Stimulated activated memory B cell treated with anti-CD40 and anti-IgM and Interleukin-4, amounts not matched to agents 10 μg/mL and 1 μg/mL and 100 μg/mL, for 72 hours (primary cell): ENCODE measurements around the gene TMEM242.

ENCODE experiments used
- ATAC-seq: fragments of 150-1000 bp; cut with Tn5 transposase; 2 replicates; pipeline ENCODE4 v1.10.0; 2021
- H3K27ac Mint-ChIP-seq: one replicate; pipeline ENCODE4 v1.8.0; 2022; ENCODE audit warnings: mild to moderate bottlenecking, mixed read lengths
- H3K27me3 Mint-ChIP-seq: one replicate; pipeline ENCODE4 v1.8.0; 2022; ENCODE audit warnings: mixed read lengths
- H3K36me3 Mint-ChIP-seq: one replicate; pipeline ENCODE4 v1.8.0; 2022; ENCODE audit warnings: mixed read lengths
- H3K4me1 Mint-ChIP-seq: one replicate; pipeline ENCODE4 v1.8.0; 2022; ENCODE audit warnings: mixed read lengths
- H3K4me3 Mint-ChIP-seq: one replicate; pipeline ENCODE4 v1.8.0; 2022; ENCODE audit warnings: mild to moderate bottlenecking, moderate library complexity, mixed read lengths
- H3K9me3 Mint-ChIP-seq: one replicate; pipeline ENCODE4 v1.8.0; 2022; ENCODE audit warnings: mixed read lengths

TMEM242 gene

DNA sequence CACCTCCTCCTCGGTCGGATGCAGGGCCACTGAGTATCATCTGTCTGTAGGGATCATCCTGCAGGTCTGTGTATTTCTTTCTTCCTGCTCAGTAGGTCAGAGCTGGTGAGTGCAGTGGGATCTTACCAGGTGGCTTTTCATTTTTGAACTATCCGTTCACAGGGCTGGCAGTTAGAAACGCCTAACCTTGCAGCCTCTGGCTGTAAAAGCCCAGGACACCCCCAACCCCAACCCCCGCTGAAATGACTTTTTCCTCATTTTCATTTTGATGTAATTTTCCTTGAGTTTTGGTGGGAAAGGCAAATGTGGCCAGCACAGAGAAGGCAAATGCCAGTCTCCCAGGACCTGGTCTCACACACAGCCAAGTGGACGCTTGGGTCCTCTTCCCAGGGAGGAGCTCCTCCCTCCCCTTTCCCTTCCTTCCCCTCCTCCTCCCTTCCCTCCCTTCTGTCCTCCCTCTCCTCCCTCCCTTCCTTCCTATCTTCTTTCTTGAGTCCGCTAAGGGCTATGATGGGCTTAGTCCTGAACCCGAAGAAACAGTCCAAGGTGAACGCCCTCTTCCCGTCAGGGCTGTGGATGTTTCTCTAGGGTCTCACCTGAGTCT is 36.0 kb downstream of the TMEM242 start:
- Mint-ChIP-seq H3K4me3 (no peak overlapping the region), H3K36me3 (peaks cover 20% of the 10 kb centered on the region), H3K9me3 (no peaks in the 10 kb centered on the region), H3K27ac (no peak overlapping the region), H3K27me3 (peaks cover 5% of the 10 kb centered on the region), H3K4me1 (no peaks in the 10 kb centered on the region)
- no peak for ATAC-seq

- Mint-ChIP-seq H3K4me1 (peaks cover 5% of the 10 kb centered on the region), H3K27me3 (peaks cover 8% of the 10 kb centered on the region), H3K4me3 (no peak overlapping the region), H3K27ac (no peak overlapping the region), H3K36me3 (peaks cover 15% of the 10 kb centered on the region), H3K9me3 (no peaks in the 10 kb centered on the region)
- no peak for ATAC-seq
These were observed 37.9 kb downstream of the TMEM242 start for GRCh38 chr6:157285422-157285779.

DNA sequence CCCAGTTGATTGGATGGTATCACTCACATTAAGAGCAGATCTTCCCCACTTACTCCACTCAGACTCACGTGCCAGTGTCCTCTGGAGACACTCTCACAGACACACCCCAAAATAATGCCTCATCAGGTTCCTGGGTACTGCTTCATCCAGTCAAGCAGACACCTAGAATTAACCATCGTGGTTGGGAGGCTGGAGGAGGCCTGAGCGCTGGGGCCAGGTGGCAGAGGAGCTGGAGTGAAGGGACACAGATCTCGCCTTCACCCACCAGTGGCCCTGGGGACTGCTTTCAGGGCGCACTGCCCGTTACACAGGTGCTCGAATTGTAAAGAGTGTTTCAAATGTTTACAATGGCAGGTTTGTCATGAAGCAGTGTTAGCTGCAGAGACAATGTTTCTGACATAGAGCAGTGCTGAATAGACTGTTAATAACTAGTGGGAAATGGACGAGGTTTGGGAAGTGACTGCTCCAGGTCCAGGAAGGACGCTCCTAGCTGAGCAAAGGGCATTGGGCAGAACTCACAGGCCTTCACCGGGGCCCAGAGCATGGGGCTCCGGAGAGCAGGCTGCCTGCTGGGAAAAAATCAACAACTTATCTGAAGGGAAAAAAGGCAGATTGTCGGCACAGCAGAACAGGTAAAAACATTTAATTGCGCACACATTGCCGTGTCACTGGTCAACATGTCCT is 38.4 kb downstream of the TMEM242 start:
- H3K36me3 Mint-ChIP-seq = peaks cover 10% of the 10 kb centered on the region
- H3K27ac Mint-ChIP-seq = no peak overlapping the region
- H3K27me3 Mint-ChIP-seq = peaks cover 8% of the 10 kb centered on the region
- no peak for ATAC-seq
- H3K4me3 Mint-ChIP-seq = no peak overlapping the region
- no peaks in the 10 kb centered on the region for H3K9me3 Mint-ChIP-seq
- H3K4me1 Mint-ChIP-seq = peaks cover 5% of the 10 kb centered on the region

GRCh38 chr6:157283900-157284737 is 39.2 kb downstream of the TMEM242 start:
- H3K4me1 Mint-ChIP-seq = peaks cover 5% of the 10 kb centered on the region
- no peaks in the 10 kb centered on the region for H3K9me3 Mint-ChIP-seq
- H3K4me3 Mint-ChIP-seq = no peak overlapping the region
- H3K27me3 Mint-ChIP-seq = peaks cover 12% of the 10 kb centered on the region
- H3K27ac Mint-ChIP-seq = no peak overlapping the region
- no peak for ATAC-seq
- H3K36me3 Mint-ChIP-seq = peaks cover 5% of the 10 kb centered on the region

GRCh38 chr6:157283330-157283898 is 39.9 kb downstream of the TMEM242 start:
- peaks cover 5% of the 10 kb centered on the region for H3K4me1 Mint-ChIP-seq
- no peaks in the 10 kb centered on the region for H3K9me3 Mint-ChIP-seq
- no peak overlapping the region for H3K4me3 Mint-ChIP-seq
- H3K27me3 Mint-ChIP-seq = peaks cover 17% of the 10 kb centered on the region
- H3K27ac Mint-ChIP-seq = no peak overlapping the region
- H3K36me3 Mint-ChIP-seq = peaks cover 2% of the 10 kb centered on the region
- no peak for ATAC-seq

DNA sequence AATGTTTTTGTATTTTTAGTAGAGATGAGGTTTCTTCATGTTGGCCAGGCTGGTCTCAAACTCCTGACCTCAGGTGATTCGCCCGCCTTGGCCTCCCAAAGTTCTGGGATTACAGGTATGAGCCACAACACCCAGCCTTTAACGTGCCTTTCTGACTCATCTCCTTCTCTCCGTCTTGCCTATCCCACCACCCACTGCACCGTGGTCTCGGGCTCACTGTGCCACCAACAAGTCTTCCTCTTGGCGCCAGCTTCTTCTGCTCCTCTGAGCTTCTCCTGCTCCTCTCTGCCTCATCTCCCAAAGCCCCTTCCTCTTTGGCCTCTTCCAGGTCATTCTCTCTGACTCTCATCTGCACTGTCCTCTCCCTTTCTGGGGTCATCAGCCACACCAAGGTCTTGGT is 41.0 kb downstream of the TMEM242 start:
- Mint-ChIP-seq H3K9me3 (no peaks in the 10 kb centered on the region), H3K27me3 (peaks cover 17% of the 10 kb centered on the region), H3K27ac (no peak overlapping the region), H3K4me1 (peaks cover 5% of the 10 kb centered on the region), H3K4me3 (no peak overlapping the region), H3K36me3 (no peaks in the 10 kb centered on the region)
- no peak for ATAC-seq

DNA sequence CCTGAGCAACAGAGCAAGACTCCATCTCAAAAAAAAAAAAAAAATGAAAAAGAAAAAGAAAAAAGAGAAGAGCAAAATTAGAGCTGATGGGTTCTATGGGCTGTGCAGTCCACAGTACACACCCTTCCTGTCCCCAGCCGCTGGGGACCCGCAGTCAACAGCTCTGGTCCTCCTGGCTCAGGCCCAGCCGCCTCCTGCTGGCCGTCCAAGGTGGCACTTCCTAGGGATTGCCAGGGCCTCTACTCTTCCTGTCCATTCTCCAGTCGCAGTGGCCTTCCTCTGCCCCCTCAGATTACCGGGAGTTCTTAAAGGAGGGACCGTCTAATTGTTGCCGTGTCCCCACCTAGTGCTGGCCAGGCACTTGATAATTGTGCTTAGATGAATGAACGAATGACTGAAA is 41.7 kb downstream of the TMEM242 start:
- no peaks in the 10 kb centered on the region for H3K36me3 Mint-ChIP-seq
- H3K27ac Mint-ChIP-seq = no peak overlapping the region
- peaks cover 5% of the 10 kb centered on the region for H3K4me1 Mint-ChIP-seq
- no peak overlapping the region for H3K4me3 Mint-ChIP-seq
- H3K27me3 Mint-ChIP-seq = peaks cover 17% of the 10 kb centered on the region
- ATAC-seq = peak; percentile 55
- no peaks in the 10 kb centered on the region for H3K9me3 Mint-ChIP-seq

DNA sequence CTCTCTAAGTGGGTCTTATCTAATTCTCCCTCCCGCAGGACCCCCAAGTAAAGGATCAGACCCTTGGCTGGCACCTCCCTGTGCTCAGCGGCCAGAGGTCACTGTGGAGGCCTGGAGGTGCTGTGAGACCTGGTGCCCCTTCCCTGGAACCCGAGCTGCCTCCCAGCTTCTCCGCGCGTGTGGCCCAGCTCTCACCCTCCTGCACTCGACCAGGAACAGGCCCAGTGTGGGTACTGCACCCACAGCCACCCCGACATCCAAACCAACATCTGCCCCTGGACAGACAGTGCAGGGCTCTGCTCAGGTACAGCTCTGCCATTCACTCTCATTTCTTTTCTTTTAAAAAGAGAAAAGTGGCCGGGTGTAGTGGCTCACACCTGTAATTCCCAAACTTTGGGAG is 42.4 kb downstream of the TMEM242 start:
- no peak overlapping the region for H3K4me3 Mint-ChIP-seq
- H3K9me3 Mint-ChIP-seq = no peaks in the 10 kb centered on the region
- H3K4me1 Mint-ChIP-seq = peaks cover 5% of the 10 kb centered on the region
- no peaks in the 10 kb centered on the region for H3K36me3 Mint-ChIP-seq
- no peak for ATAC-seq
- no peak overlapping the region for H3K27ac Mint-ChIP-seq
- peaks cover 17% of the 10 kb centered on the region for H3K27me3 Mint-ChIP-seq

DNA sequence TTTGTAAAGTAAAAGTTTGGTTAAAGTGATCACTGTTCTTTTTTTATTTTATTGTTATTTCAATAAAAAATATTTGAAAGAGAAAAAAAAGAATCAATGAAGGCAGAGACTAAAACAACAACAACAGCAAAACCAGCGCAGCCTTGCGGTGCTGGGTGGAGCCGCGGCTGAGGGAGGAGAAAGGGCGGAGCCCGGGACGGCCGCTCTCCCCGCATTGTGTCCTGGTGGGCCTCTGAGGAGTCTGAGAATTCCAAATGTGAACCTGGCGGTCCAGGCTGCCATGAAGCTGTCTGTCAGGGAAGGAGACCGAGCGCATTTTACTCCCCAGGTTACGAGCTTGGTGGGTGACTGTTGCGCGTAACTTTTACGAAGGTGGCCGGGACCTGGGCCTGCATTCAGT is 43.2 kb downstream of the TMEM242 start:
- Mint-ChIP-seq H3K9me3 (no peaks in the 10 kb centered on the region), H3K27me3 (peaks cover 17% of the 10 kb centered on the region), H3K36me3 (no peaks in the 10 kb centered on the region), H3K4me3 (no peak overlapping the region), H3K27ac (no peak overlapping the region), H3K4me1 (peaks cover 5% of the 10 kb centered on the region)
- ATAC-seq = no peak

GRCh38 chr6:157278171-157278570 is 45.1 kb downstream of the TMEM242 start:
- Mint-ChIP-seq H3K4me3 (no peak overlapping the region), H3K36me3 (no peaks in the 10 kb centered on the region), H3K4me1 (peaks cover 16% of the 10 kb centered on the region), H3K9me3 (no peaks in the 10 kb centered on the region), H3K27me3 (peaks cover 17% of the 10 kb centered on the region), H3K27ac (no peak overlapping the region)
- ATAC-seq = no peak

- peaks cover 16% of the 10 kb centered on the region for H3K4me1 Mint-ChIP-seq
- no peaks in the 10 kb centered on the region for H3K36me3 Mint-ChIP-seq
- H3K27ac Mint-ChIP-seq = no peak overlapping the region
- no peaks in the 10 kb centered on the region for H3K9me3 Mint-ChIP-seq
- peaks cover 9% of the 10 kb centered on the region for H3K27me3 Mint-ChIP-seq
- no peak overlapping the region for H3K4me3 Mint-ChIP-seq
- ATAC-seq = no peak
These were observed 46.6 kb downstream of the TMEM242 start for GRCh38 chr6:157276731-157277130.

GRCh38 chr6:157276134-157276532 is 47.2 kb downstream of the TMEM242 start:
- Mint-ChIP-seq H3K27me3 (peaks cover 9% of the 10 kb centered on the region), H3K4me1 (peaks cover 13% of the 10 kb centered on the region), H3K36me3 (no peaks in the 10 kb centered on the region), H3K4me3 (no peak overlapping the region), H3K27ac (no peak overlapping the region), H3K9me3 (no peaks in the 10 kb centered on the region)
- no peak for ATAC-seq

DNA sequence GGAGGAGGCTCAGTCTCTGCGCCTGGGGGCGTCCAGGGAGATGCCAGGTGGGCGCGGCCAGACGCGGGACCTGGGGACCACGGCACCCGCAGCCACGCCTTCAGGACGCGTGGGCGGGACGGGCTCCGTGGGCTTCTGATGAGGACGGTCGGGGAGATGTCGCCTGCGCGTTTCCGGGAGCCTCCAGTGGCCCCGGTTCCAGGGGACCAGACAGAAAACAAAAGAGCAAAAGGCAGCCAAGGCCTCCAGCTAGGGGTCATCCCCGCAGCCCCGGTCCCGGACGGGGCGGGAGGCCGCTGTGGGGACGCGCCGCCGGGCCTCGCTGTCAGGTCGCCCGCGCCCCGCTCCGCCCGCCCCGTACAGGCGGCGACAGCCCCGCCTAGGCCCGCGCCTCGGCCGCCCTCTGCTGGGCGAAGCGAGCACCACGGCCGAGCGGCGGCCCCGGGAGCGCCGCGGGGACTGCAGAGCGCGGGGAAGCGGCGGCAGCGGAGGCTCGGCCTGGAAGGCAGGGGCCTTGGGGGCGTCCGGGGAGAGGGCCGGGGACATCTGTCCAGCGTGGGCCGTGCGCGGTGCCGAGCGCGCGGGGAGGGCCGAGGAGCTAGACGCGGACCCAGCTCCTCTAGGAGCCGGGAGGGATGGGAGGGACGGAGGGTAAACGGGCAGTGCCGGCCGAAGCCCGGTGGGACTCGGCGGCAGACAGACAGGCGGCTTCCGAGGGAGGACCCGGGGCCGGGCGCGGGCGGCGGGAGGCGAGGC is 48.7 kb downstream of the TMEM242 start:
- peak; percentile 93 for ATAC-seq
- Mint-ChIP-seq H3K9me3 (peaks cover 9% of the 10 kb centered on the region), H3K27ac (peak overlapping the region; percentile 97), H3K27me3 (peaks cover 9% of the 10 kb centered on the region), H3K4me3 (peak overlapping the region; percentile 95), H3K4me1 (peaks cover 10% of the 10 kb centered on the region), H3K36me3 (no peaks in the 10 kb centered on the region)

- H3K4me1 Mint-ChIP-seq = peaks cover 10% of the 10 kb centered on the region
- H3K27me3 Mint-ChIP-seq = peaks cover 3% of the 10 kb centered on the region
- H3K36me3 Mint-ChIP-seq = no peaks in the 10 kb centered on the region
- peak overlapping the region; percentile 97 for H3K27ac Mint-ChIP-seq
- peak; percentile 80 for ATAC-seq
- peak overlapping the region; percentile 95 for H3K4me3 Mint-ChIP-seq
- H3K9me3 Mint-ChIP-seq = peaks cover 9% of the 10 kb centered on the region
These were observed 49.4 kb downstream of the TMEM242 start for GRCh38 chr6:157273756-157274470.
